ENCODE data around the gene EIF4E1B. TPM values are rescaled to one million over a fixed set of nuclear protein-coding genes. Genes with fewer than 3 reads are reported as not detected.
"Not testable (repeated sequence)": the region's sequence is repeated elsewhere in the genome, so short reads cannot be mapped to it uniquely, and the experiment has no call there.

EIF4E1B gene, protein sequence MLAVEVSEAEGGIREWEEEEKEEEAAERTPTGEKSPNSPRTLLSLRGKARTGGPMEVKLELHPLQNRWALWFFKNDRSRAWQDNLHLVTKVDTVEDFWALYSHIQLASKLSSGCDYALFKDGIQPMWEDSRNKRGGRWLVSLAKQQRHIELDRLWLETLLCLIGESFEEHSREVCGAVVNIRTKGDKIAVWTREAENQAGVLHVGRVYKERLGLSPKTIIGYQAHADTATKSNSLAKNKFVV
- not detected for total RNA-seq

- DNase-seq: peak; percentile 47
Measured at GRCh38 chr5:176629853-176630680, at the start of gene EIF4E1B, which contains the start of gene SNCB. Gene EIF4E1B (plus strand): TSS chr5:176630675. CDS start chr5:176642788, 12,113 bp downstream. Gene SNCB (minus strand): TSS chr5:176630534. CDS start chr5:176629654, 880 bp downstream.

- no peak for DNase-seq
Measured at GRCh38 chr5:176581361-176581760, 49.1 kb upstream of the EIF4E1B start.

DNA sequence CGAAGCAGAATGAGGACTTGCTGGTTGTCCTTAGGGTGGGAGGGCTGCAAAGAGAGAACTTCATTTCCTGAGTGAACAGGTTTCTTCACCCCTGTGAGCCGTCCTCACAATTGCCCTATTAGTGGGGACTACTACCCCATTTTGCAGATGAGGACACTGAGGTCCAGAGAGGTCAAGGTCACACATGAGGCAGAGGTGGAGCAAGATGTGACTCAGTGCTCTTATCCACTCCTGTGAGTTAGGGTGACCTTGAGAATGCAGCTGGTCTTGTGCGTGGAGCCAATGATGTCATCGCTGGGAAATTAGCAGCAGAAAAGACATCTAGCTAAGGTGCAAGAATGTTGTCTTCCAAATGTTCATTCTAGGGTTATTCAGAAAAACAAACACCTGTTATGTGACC, 47.4 kb upstream of the EIF4E1B start:
- no peak for DNase-seq

GRCh38 chr5:176587398-176587797, 43.1 kb upstream of the EIF4E1B start:
- DNase-seq: no peak

DNA sequence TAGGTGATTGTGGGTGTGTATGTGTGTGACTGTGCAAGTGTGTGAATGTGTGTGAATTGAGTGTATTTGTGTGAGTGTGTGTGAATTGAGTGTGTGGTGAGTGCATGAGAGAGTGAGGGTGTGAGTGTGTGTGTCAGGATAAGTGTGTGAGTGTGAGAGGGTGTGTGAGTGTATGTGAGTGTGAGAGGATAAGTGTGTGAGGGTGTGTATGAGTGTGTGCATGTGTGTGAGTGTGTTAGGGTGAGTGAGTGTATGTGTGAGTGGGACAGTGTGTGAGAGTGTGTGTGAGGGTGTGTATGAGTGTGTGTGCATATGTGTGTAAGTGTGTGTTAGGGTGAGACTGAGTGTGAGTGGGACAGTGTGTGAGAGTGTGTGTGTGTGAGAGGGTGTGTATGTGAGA, 42.2 kb upstream of the EIF4E1B start:
- DNase-seq: no peak

GRCh38 chr5:176589039-176589769, 41.3 kb upstream of the EIF4E1B start:
- DNase-seq: no peak

- no peak for DNase-seq
Measured at GRCh38 chr5:176590035-176590717, 40.3 kb upstream of the EIF4E1B start.

GRCh38 chr5:176591667-176592066, 38.8 kb upstream of the EIF4E1B start:
- DNase-seq: not testable (repeated sequence)

- DNase-seq: no peak
Measured at GRCh38 chr5:176592573-176592972, 37.9 kb upstream of the EIF4E1B start.

DNA sequence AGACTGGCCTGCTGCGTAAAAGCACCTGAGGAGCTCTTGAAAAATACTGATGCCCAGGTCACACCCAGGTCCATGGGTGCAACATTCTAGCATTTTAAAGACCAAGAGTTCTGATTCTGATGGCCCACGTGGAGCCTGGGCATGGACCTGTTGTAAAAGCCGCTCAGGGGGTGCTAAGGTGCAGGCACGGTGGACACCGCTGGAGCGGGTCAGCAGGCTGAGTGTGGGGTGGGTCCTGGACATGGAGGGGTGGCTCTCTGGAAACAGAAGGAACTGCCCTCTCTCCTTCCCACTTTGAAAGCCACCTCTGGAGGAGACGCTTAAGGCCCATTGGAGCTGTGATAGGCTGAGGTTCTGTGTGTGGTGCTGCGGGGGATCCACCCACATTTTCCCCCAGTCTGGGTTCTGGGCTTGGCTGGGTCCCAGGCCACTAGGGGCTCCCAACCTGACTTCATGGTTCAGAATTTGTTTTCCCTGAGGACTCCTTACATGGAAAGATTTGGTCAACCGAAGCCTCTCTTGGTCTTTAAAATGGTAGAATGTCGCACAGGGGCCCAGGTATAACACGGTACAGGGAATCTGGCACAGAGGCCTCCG, 37.1 kb upstream of the EIF4E1B start:
- no peak for DNase-seq

DNA sequence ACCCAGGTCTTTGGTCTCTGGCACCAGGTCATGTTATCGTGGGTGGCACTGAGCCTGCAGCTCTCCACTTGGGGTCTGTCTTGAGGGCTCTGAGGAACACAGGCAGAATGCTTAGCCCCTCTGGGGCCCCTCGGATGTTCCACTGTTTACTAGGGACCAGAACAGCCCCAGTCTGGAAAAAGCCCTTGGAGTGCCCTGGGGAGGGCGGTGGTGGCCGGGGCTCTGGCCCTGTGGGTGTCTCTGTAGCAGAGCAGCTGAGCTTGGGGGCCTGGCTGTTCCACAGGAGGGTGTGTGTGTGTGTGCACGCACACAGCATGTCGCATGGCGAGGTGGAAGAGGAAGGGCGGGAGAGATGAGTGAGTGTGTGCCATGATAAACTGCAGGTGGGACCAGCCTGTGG, 35.9 kb upstream of the EIF4E1B start:
- DNase-seq: no peak

- no peak for DNase-seq
Measured at GRCh38 chr5:176595386-176595943, 35.0 kb upstream of the EIF4E1B start.

- DNase-seq: no peak
Measured at GRCh38 chr5:176596069-176596644, 34.3 kb upstream of the EIF4E1B start.

GRCh38 chr5:176596689-176597416, 33.6 kb upstream of the EIF4E1B start:
- DNase-seq: no peak

GRCh38 chr5:176597417-176598389, 32.8 kb upstream of the EIF4E1B start:
- DNase-seq: no peak

- not testable (repeated sequence) for DNase-seq
Measured at GRCh38 chr5:176599749-176600430, 30.6 kb upstream of the EIF4E1B start.

GRCh38 chr5:176601901-176602482, 28.5 kb upstream of the EIF4E1B start:
- no peak for DNase-seq

- DNase-seq: no peak
Measured at GRCh38 chr5:176603091-176603490, 27.4 kb upstream of the EIF4E1B start.

Measured in occipital lobe (tissue), 2 donors.